Measurements from ENCODE around the gene B3GALT2.
"Not testable (repeated sequence)": the region's sequence is repeated elsewhere in the genome, so short reads cannot be mapped to it uniquely, and the experiment has no call there.

B3GALT2 gene

GRCh38 chr1:193185901-193186731, at the start of gene B3GALT2:
Gene B3GALT2, minus strand, starts transcription at chr1:193186613. Its CDS starts 5,051 bp downstream, at chr1:193181562.
- Histone ChIP-seq H3K4me3 (ENCODE audit: low read depth in 1 of 2, low read length in 2 of 2) (peak within 1 kb of the TSS in 1 of 2 donors; percentile 7), H3K36me3 (ENCODE audit: insufficient read depth, low read length) (no peaks in the 10 kb centered on the region), H3K27me3 (ENCODE audit: control insufficient read depth in 1 of 2, insufficient read depth in 2 of 2, low read length in 2 of 2) (no peaks in the 10 kb centered on the region), H3K27ac (ENCODE audit: low read depth, low read length) (no peak within 1 kb of the TSS), H3K4me1 (ENCODE audit: insufficient read depth, low read length) (peaks cover 33% of the 10 kb centered on the region), H3K9ac (ENCODE audit: low read length) (peak within 1 kb of the TSS; percentile 12), H3K9me3 (ENCODE audit: low read length) (no peaks in the 10 kb centered on the region)

GRCh38 chr1:193234530-193234929, 48.1 kb upstream of the B3GALT2 start:
- Histone ChIP-seq H3K9ac (ENCODE audit: low read length) (no peak overlapping the region), H3K27me3 (ENCODE audit: control insufficient read depth in 1 of 2, insufficient read depth in 2 of 2, low read length in 2 of 2) (no peaks in the 10 kb centered on the region), H3K27ac (ENCODE audit: low read depth, low read length) (no peak overlapping the region), H3K36me3 (ENCODE audit: insufficient read depth, low read length) (peaks cover 5% of the 10 kb centered on the region), H3K4me1 (ENCODE audit: insufficient read depth, low read length) (no peaks in the 10 kb centered on the region), H3K4me3 (ENCODE audit: low read depth in 1 of 2, low read length in 2 of 2) (no peak overlapping the region), H3K9me3 (ENCODE audit: low read length) (no peaks in the 10 kb centered on the region)

GRCh38 chr1:193231146-193231545, 44.7 kb upstream of the B3GALT2 start:
- H3K4me1 ChIP-seq (ENCODE audit: insufficient read depth, low read length); H3K27me3 ChIP-seq (ENCODE audit: control insufficient read depth in 1 of 2, insufficient read depth in 2 of 2, low read length in 2 of 2); H3K9me3 ChIP-seq (ENCODE audit: low read length); H3K9ac ChIP-seq (ENCODE audit: low read length); H3K4me3 ChIP-seq (ENCODE audit: low read depth in 1 of 2, low read length in 2 of 2); H3K27ac ChIP-seq (ENCODE audit: low read depth, low read length); H3K36me3 ChIP-seq (ENCODE audit: insufficient read depth, low read length): not testable (repeated sequence)

- H3K9me3 ChIP-seq (ENCODE audit: low read length): no peaks in the 10 kb centered on the region
- H3K27ac ChIP-seq (ENCODE audit: low read depth, low read length): no peak overlapping the region
- H3K4me3 ChIP-seq (ENCODE audit: low read depth in 1 of 2, low read length in 2 of 2): no peak overlapping the region
- no peaks in the 10 kb centered on the region for H3K4me1 ChIP-seq (ENCODE audit: insufficient read depth, low read length)
- no peak overlapping the region for H3K9ac ChIP-seq (ENCODE audit: low read length)
- no peaks in the 10 kb centered on the region for H3K36me3 ChIP-seq (ENCODE audit: insufficient read depth, low read length)
- H3K27me3 ChIP-seq (ENCODE audit: control insufficient read depth in 1 of 2, insufficient read depth in 2 of 2, low read length in 2 of 2): no peaks in the 10 kb centered on the region
These were observed 42.7 kb upstream of the B3GALT2 start for GRCh38 chr1:193229136-193229535.

- H3K36me3 ChIP-seq (ENCODE audit: insufficient read depth, low read length): no peaks in the 10 kb centered on the region
- H3K4me1 ChIP-seq (ENCODE audit: insufficient read depth, low read length): peaks cover 10% of the 10 kb centered on the region
- H3K9me3 ChIP-seq (ENCODE audit: low read length): no peaks in the 10 kb centered on the region
- H3K4me3 ChIP-seq (ENCODE audit: low read depth in 1 of 2, low read length in 2 of 2): no peak overlapping the region
- H3K27ac ChIP-seq (ENCODE audit: low read depth, low read length): no peak overlapping the region
- no peaks in the 10 kb centered on the region for H3K27me3 ChIP-seq (ENCODE audit: control insufficient read depth in 1 of 2, insufficient read depth in 2 of 2, low read length in 2 of 2)
- H3K9ac ChIP-seq (ENCODE audit: low read length): no peak overlapping the region
These were observed 35.7 kb upstream of the B3GALT2 start for GRCh38 chr1:193222056-193222615.

- Histone ChIP-seq H3K27me3 (ENCODE audit: control insufficient read depth in 1 of 2, insufficient read depth in 2 of 2, low read length in 2 of 2) (no peaks in the 10 kb centered on the region), H3K9me3 (ENCODE audit: low read length) (no peaks in the 10 kb centered on the region), H3K4me3 (ENCODE audit: low read depth in 1 of 2, low read length in 2 of 2) (no peak overlapping the region), H3K27ac (ENCODE audit: low read depth, low read length) (no peak overlapping the region), H3K9ac (ENCODE audit: low read length) (no peak overlapping the region), H3K36me3 (ENCODE audit: insufficient read depth, low read length) (no peaks in the 10 kb centered on the region), H3K4me1 (ENCODE audit: insufficient read depth, low read length) (peaks cover 10% of the 10 kb centered on the region)
These were observed 35.2 kb upstream of the B3GALT2 start for GRCh38 chr1:193221651-193222050.

- no peak overlapping the region for H3K4me3 ChIP-seq (ENCODE audit: low read depth in 1 of 2, low read length in 2 of 2)
- H3K27me3 ChIP-seq (ENCODE audit: control insufficient read depth in 1 of 2, insufficient read depth in 2 of 2, low read length in 2 of 2): no peaks in the 10 kb centered on the region
- H3K36me3 ChIP-seq (ENCODE audit: insufficient read depth, low read length): peaks cover 4% of the 10 kb centered on the region
- no peaks in the 10 kb centered on the region for H3K9me3 ChIP-seq (ENCODE audit: low read length)
- no peak overlapping the region for H3K9ac ChIP-seq (ENCODE audit: low read length)
- peaks cover 10% of the 10 kb centered on the region for H3K4me1 ChIP-seq (ENCODE audit: insufficient read depth, low read length)
- H3K27ac ChIP-seq (ENCODE audit: low read depth, low read length): no peak overlapping the region
These were observed 33.0 kb upstream of the B3GALT2 start for GRCh38 chr1:193219391-193219790.

GRCh38 chr1:193216920-193217319, 30.5 kb upstream of the B3GALT2 start:
- no peak overlapping the region for H3K27ac ChIP-seq (ENCODE audit: low read depth, low read length)
- no peak overlapping the region for H3K4me3 ChIP-seq (ENCODE audit: low read depth in 1 of 2, low read length in 2 of 2)
- H3K9me3 ChIP-seq (ENCODE audit: low read length): no peaks in the 10 kb centered on the region
- H3K9ac ChIP-seq (ENCODE audit: low read length): no peak overlapping the region
- no peaks in the 10 kb centered on the region for H3K27me3 ChIP-seq (ENCODE audit: control insufficient read depth in 1 of 2, insufficient read depth in 2 of 2, low read length in 2 of 2)
- H3K36me3 ChIP-seq (ENCODE audit: insufficient read depth, low read length): peaks cover 4% of the 10 kb centered on the region
- peaks cover 4% of the 10 kb centered on the region for H3K4me1 ChIP-seq (ENCODE audit: insufficient read depth, low read length)

GRCh38 chr1:193213998-193214397, 27.6 kb upstream of the B3GALT2 start:
- Histone ChIP-seq H3K4me1 (ENCODE audit: insufficient read depth, low read length) (no peaks in the 10 kb centered on the region), H3K27me3 (ENCODE audit: control insufficient read depth in 1 of 2, insufficient read depth in 2 of 2, low read length in 2 of 2) (no peaks in the 10 kb centered on the region), H3K27ac (ENCODE audit: low read depth, low read length) (no peak overlapping the region), H3K9ac (ENCODE audit: low read length) (no peak overlapping the region), H3K36me3 (ENCODE audit: insufficient read depth, low read length) (peaks cover 4% of the 10 kb centered on the region), H3K9me3 (ENCODE audit: low read length) (no peaks in the 10 kb centered on the region), H3K4me3 (ENCODE audit: low read depth in 1 of 2, low read length in 2 of 2) (no peak overlapping the region)

- H3K4me3 ChIP-seq (ENCODE audit: low read depth in 1 of 2, low read length in 2 of 2): no peak overlapping the region
These were observed 26.2 kb upstream of the B3GALT2 start for GRCh38 chr1:193212637-193213036.

GRCh38 chr1:193211539-193211938, 25.1 kb upstream of the B3GALT2 start:
- H3K9me3 ChIP-seq (ENCODE audit: low read length): no peaks in the 10 kb centered on the region
- H3K9ac ChIP-seq (ENCODE audit: low read length): no peak overlapping the region
- H3K27ac ChIP-seq (ENCODE audit: low read depth, low read length): no peak overlapping the region
- no peaks in the 10 kb centered on the region for H3K27me3 ChIP-seq (ENCODE audit: control insufficient read depth in 1 of 2, insufficient read depth in 2 of 2, low read length in 2 of 2)
- no peak overlapping the region for H3K4me3 ChIP-seq (ENCODE audit: low read depth in 1 of 2, low read length in 2 of 2)
- H3K36me3 ChIP-seq (ENCODE audit: insufficient read depth, low read length): peaks cover 4% of the 10 kb centered on the region
- H3K4me1 ChIP-seq (ENCODE audit: insufficient read depth, low read length): no peaks in the 10 kb centered on the region

More at GRCh38 chr1:193212637-193213036, 26.2 kb upstream of the B3GALT2 start:
- no peaks in the 10 kb centered on the region for H3K4me1 ChIP-seq (ENCODE audit: insufficient read depth, low read length)
- H3K36me3 ChIP-seq (ENCODE audit: insufficient read depth, low read length): peaks cover 4% of the 10 kb centered on the region
- H3K9me3 ChIP-seq (ENCODE audit: low read length): no peaks in the 10 kb centered on the region
- no peak overlapping the region for H3K27ac ChIP-seq (ENCODE audit: low read depth, low read length)
- H3K27me3 ChIP-seq (ENCODE audit: control insufficient read depth in 1 of 2, insufficient read depth in 2 of 2, low read length in 2 of 2): no peaks in the 10 kb centered on the region
- no peak overlapping the region for H3K9ac ChIP-seq (ENCODE audit: low read length)

GRCh38 chr1:193210996-193211395, 24.6 kb upstream of the B3GALT2 start:
- Histone ChIP-seq H3K27me3 (ENCODE audit: control insufficient read depth in 1 of 2, insufficient read depth in 2 of 2, low read length in 2 of 2) (no peaks in the 10 kb centered on the region), H3K36me3 (ENCODE audit: insufficient read depth, low read length) (peaks cover 7% of the 10 kb centered on the region), H3K4me1 (ENCODE audit: insufficient read depth, low read length) (no peaks in the 10 kb centered on the region), H3K9me3 (ENCODE audit: low read length) (no peaks in the 10 kb centered on the region), H3K4me3 (ENCODE audit: low read depth in 1 of 2, low read length in 2 of 2) (no peak overlapping the region), H3K9ac (ENCODE audit: low read length) (no peak overlapping the region), H3K27ac (ENCODE audit: low read depth, low read length) (no peak overlapping the region)

Data from muscle layer of colon (tissue), 2 donors.